Measurements from ENCODE around the gene WDFY3.
A peak's percentile ranks its signal among the peaks of the same experiment; 100 is the strongest.
"Not testable (repeated sequence)": the region's sequence is repeated elsewhere in the genome, so short reads cannot be mapped to it uniquely, and the experiment has no call there.

The WDFY3 gene

GRCh38 chr4:84852081-84852480, 114.4 kb downstream of the WDFY3 start:
- DNase-seq (ENCODE audit: low read depth) = no peak

- no peak for DNase-seq (ENCODE audit: low read depth)
Measured at GRCh38 chr4:84849051-84849640, 117.3 kb downstream of the WDFY3 start.

- DNase-seq (ENCODE audit: low read depth) = no peak
Measured at GRCh38 chr4:84848432-84848831, 118.1 kb downstream of the WDFY3 start.

GRCh38 chr4:84847978-84848377, 118.5 kb downstream of the WDFY3 start:
- DNase-seq (ENCODE audit: low read depth) = no peak

GRCh38 chr4:84846985-84847384, 119.5 kb downstream of the WDFY3 start:
- no peak for DNase-seq (ENCODE audit: low read depth)

GRCh38 chr4:84841435-84841834, 125.1 kb downstream of the WDFY3 start:
- no peak for DNase-seq (ENCODE audit: low read depth)

- DNase-seq (ENCODE audit: low read depth) = no peak
Measured at GRCh38 chr4:84837751-84838150, 128.7 kb downstream of the WDFY3 start.

- DNase-seq (ENCODE audit: low read depth) = not testable (repeated sequence)
Measured at GRCh38 chr4:84829633-84830032, 136.9 kb downstream of the WDFY3 start.

- DNase-seq (ENCODE audit: low read depth) = no peak
Measured at GRCh38 chr4:84826681-84827080, 139.8 kb downstream of the WDFY3 start.

GRCh38 chr4:84825701-84826341, 140.7 kb downstream of the WDFY3 start:
- DNase-seq (ENCODE audit: low read depth) = no peak

- DNase-seq (ENCODE audit: low read depth) = no peak
Measured at GRCh38 chr4:84821064-84821463, 145.4 kb downstream of the WDFY3 start.

GRCh38 chr4:84814094-84814750, 152.3 kb downstream of the WDFY3 start:
- peak; percentile 66 for DNase-seq (ENCODE audit: low read depth)

- DNase-seq (ENCODE audit: low read depth) = no peak
Measured at GRCh38 chr4:84809946-84810345, 156.5 kb downstream of the WDFY3 start.

- DNase-seq (ENCODE audit: low read depth) = no peak
Measured at GRCh38 chr4:84808332-84808731, 158.2 kb downstream of the WDFY3 start.

- DNase-seq (ENCODE audit: low read depth) = not testable (repeated sequence)
Measured at GRCh38 chr4:84806541-84806940, 159.9 kb downstream of the WDFY3 start.

GRCh38 chr4:84804136-84804535, 162.4 kb downstream of the WDFY3 start:
- DNase-seq (ENCODE audit: low read depth) = no peak

GRCh38 chr4:84803720-84804119, 162.8 kb downstream of the WDFY3 start:
- DNase-seq (ENCODE audit: low read depth) = no peak

GRCh38 chr4:84803116-84803515, 163.4 kb downstream of the WDFY3 start:
- no peak for DNase-seq (ENCODE audit: low read depth)

GRCh38 chr4:84800256-84800655, 166.2 kb downstream of the WDFY3 start:
- no peak for DNase-seq (ENCODE audit: low read depth)

GRCh38 chr4:84799318-84799717, 167.2 kb downstream of the WDFY3 start:
- DNase-seq (ENCODE audit: low read depth) = no peak

GRCh38 chr4:84796394-84796793, 170.1 kb downstream of the WDFY3 start:
- DNase-seq (ENCODE audit: low read depth) = no peak

GRCh38 chr4:84792366-84793301, 173.9 kb downstream of the WDFY3 start:
- peak; percentile 50 for DNase-seq (ENCODE audit: low read depth)
